Measurements from ENCODE around the gene TPM2.

Gene TPM2

GRCh38 chr9:35657546-35658136, 32.1 kb downstream of the TPM2 start, which contains the start of gene RMRP:
Gene RMRP, minus strand, starts transcription at chr9:35658019.
- no peaks in the 10 kb centered on the region for H3K27me3 ChIP-seq (ENCODE audit: low read depth, low read length)
- peaks cover 14% of the 10 kb centered on the region for H3K4me1 ChIP-seq (ENCODE audit: low read length)
- TF ChIP-seq CTCF (IDR thresholded peaks at IDR 0.05; ENCODE audit: low read depth, low read length) (peak; percentile 14; the same call in 1 of the 2 replicates), EZH2phosphoT487 (IDR thresholded peaks at IDR 0.05; ENCODE audit: low read depth) (no peak)
- peak within 1 kb of the TSS; percentile 77 for H3K27ac ChIP-seq (ENCODE audit: low read length)
- no peaks in the 10 kb centered on the region for H3K9me3 ChIP-seq (ENCODE audit: insufficient read depth, low read length)
- H3K4me2 ChIP-seq (ENCODE audit: low read length), result peak within 1 kb of the TSS; percentile 98
- H3K4me3 ChIP-seq (ENCODE audit: low read length), result peak within 1 kb of the TSS; percentile 83
- H3K9ac ChIP-seq (ENCODE audit: low read length), result peak within 1 kb of the TSS; percentile 90
- peak within 1 kb of the TSS; percentile 64; the same call in 1 of the 2 replicates for H2AFZ ChIP-seq (ENCODE audit: low read depth, low read length)
- H3K79me2 ChIP-seq (ENCODE audit: low read length), result peaks cover 10% of the 10 kb centered on the region
- peaks cover 22% of the 10 kb centered on the region for H3K36me3 ChIP-seq (replicated peaks; ENCODE audit: low read depth, low read length)
- no peaks in the 10 kb centered on the region for H4K20me1 ChIP-seq (ENCODE audit: insufficient read depth, low read length)

GRCh38 chr9:35656831-35657545, 32.7 kb downstream of the TPM2 start:
- Histone ChIP-seq H4K20me1 (ENCODE audit: insufficient read depth, low read length) (no peaks in the 10 kb centered on the region), H3K79me2 (ENCODE audit: low read length) (peaks cover 10% of the 10 kb centered on the region), H3K4me1 (ENCODE audit: low read length) (peaks cover 20% of the 10 kb centered on the region), H3K9me3 (ENCODE audit: insufficient read depth, low read length) (no peaks in the 10 kb centered on the region), H3K4me2 (ENCODE audit: low read length) (peak overlapping the region; percentile 98), H2AFZ (ENCODE audit: low read depth, low read length) (no peak overlapping the region), H3K36me3 (replicated peaks; ENCODE audit: low read depth, low read length) (peaks cover 16% of the 10 kb centered on the region), H3K4me3 (ENCODE audit: low read length) (peak overlapping the region; percentile 83), H3K9ac (ENCODE audit: low read length) (peak overlapping the region; percentile 15; the same call in 1 of the 2 replicates), H3K27ac (ENCODE audit: low read length) (no peak overlapping the region; the same call in 1 of the 2 replicates), H3K27me3 (ENCODE audit: low read depth, low read length) (no peaks in the 10 kb centered on the region)
- TF ChIP-seq CTCF (IDR thresholded peaks at IDR 0.05; ENCODE audit: low read depth, low read length) (no peak), EZH2phosphoT487 (IDR thresholded peaks at IDR 0.05; ENCODE audit: low read depth) (no peak)

GRCh38 chr9:35656348-35656747, 33.4 kb downstream of the TPM2 start:
- Histone ChIP-seq H3K4me3 (ENCODE audit: low read length) (no peak overlapping the region), H3K9ac (ENCODE audit: low read length) (no peak overlapping the region), H3K9me3 (ENCODE audit: insufficient read depth, low read length) (no peaks in the 10 kb centered on the region), H3K36me3 (replicated peaks; ENCODE audit: low read depth, low read length) (peaks cover 12% of the 10 kb centered on the region), H3K27me3 (ENCODE audit: low read depth, low read length) (no peaks in the 10 kb centered on the region), H3K27ac (ENCODE audit: low read length) (no peak overlapping the region), H4K20me1 (ENCODE audit: insufficient read depth, low read length) (no peaks in the 10 kb centered on the region), H3K79me2 (ENCODE audit: low read length) (peaks cover 10% of the 10 kb centered on the region), H3K4me2 (ENCODE audit: low read length) (peak overlapping the region; percentile 98; the same call in 1 of the 2 replicates), H2AFZ (ENCODE audit: low read depth, low read length) (no peak overlapping the region), H3K4me1 (ENCODE audit: low read length) (peaks cover 27% of the 10 kb centered on the region)
- no peak for TF ChIP-seq CTCF (IDR thresholded peaks at IDR 0.05; ENCODE audit: low read depth, low read length)

- TF ChIP-seq CTCF (IDR thresholded peaks at IDR 0.05; ENCODE audit: low read depth, low read length) (no peak), EZH2phosphoT487 (IDR thresholded peaks at IDR 0.05; ENCODE audit: low read depth) (no peak)
- Histone ChIP-seq H4K20me1 (ENCODE audit: insufficient read depth, low read length) (no peaks in the 10 kb centered on the region), H2AFZ (ENCODE audit: low read depth, low read length) (no peak overlapping the region), H3K4me2 (ENCODE audit: low read length) (no peak overlapping the region), H3K27ac (ENCODE audit: low read length) (no peak overlapping the region), H3K79me2 (ENCODE audit: low read length) (peaks cover 11% of the 10 kb centered on the region), H3K27me3 (ENCODE audit: low read depth, low read length) (no peaks in the 10 kb centered on the region), H3K9ac (ENCODE audit: low read length) (no peak overlapping the region), H3K4me1 (ENCODE audit: low read length) (peaks cover 46% of the 10 kb centered on the region), H3K9me3 (ENCODE audit: insufficient read depth, low read length) (no peaks in the 10 kb centered on the region), H3K4me3 (ENCODE audit: low read length) (no peak overlapping the region), H3K36me3 (replicated peaks; ENCODE audit: low read depth, low read length) (no peaks in the 10 kb centered on the region)
These were observed 36.1 kb downstream of the TPM2 start for GRCh38 chr9:35653611-35654010.

Measured in OCI-LY3 (cell line).